ENCODE results near the gene SELPLG.
"Not testable (repeated sequence)": the region's sequence is repeated elsewhere in the genome, so short reads cannot be mapped to it uniquely, and the experiment has no call there.

Gene SELPLG

DNA sequence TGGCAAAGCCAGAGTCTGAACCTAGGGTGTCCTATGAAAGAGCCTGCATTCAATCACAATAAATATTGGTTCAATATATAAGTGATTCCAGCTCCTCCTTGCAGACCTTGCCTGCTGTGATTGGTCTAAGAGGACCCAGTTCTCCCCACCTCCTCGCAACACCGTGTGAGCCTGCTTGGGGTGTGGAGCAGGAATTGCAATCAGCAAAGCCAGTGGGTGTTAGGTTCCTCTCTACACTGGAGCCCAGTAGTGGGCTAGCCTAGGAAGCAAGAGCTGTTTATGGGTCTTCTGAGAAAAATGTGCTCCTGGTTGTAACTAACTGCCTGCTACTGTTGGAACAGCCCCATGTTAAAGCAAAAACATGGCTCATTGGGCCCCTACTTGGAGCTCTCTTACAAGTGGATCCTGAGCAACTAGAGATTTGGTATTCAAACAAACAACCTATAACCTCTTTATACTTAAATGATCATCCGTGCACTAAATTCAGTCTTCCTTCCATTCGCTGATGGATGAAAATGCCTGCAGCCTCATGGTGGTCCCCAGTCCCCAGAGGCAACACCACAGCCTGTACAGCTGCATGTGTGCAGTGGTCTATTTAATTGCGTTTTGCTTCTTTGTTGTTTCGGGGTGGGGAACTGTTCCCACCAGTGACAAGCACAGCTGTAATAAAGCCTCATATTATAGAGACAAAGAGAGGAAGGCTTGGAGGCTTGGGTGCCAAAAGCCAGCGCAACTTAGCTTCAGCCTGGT lies 3.7 kb upstream of the SELPLG start:
- no peak for DNase-seq

DNA sequence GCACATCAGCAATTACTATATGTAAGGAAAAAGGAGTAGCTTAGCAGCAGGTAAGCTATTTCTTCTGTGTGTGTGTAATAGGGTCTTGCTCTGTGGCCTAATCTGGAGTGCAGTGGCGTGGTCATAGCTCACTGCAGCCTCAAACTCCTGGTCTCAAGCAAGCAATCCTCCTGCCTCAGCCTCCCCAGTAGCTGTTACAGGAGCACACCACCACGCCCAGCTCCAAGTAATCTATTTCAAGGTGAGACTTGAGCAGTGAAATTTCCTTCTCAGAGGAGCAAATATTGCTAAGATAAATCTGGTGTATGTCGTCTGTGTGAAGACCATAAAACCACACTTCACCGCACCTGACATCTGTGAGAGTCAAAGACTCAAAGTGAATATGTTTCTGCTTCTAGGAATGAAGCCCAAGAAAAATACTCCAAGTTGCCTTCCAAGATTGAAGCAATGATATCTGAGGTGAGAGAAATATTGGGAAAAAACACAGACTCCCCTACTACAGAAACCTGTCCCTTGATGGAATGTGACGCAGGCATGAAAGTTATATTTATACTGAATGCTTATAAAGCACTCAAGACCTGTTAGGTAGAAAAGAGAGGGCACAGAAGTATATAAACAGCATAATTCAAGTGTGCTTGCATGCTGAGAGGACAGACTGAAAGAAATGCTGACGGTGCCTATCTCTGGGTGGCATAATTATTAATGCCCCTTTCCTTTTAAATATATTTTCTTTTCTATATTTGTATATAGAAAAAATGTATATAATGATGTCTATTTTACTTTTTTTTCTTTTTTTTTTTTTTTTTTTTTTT lies 2.5 kb upstream of the SELPLG start:
- no peak for DNase-seq

DNA sequence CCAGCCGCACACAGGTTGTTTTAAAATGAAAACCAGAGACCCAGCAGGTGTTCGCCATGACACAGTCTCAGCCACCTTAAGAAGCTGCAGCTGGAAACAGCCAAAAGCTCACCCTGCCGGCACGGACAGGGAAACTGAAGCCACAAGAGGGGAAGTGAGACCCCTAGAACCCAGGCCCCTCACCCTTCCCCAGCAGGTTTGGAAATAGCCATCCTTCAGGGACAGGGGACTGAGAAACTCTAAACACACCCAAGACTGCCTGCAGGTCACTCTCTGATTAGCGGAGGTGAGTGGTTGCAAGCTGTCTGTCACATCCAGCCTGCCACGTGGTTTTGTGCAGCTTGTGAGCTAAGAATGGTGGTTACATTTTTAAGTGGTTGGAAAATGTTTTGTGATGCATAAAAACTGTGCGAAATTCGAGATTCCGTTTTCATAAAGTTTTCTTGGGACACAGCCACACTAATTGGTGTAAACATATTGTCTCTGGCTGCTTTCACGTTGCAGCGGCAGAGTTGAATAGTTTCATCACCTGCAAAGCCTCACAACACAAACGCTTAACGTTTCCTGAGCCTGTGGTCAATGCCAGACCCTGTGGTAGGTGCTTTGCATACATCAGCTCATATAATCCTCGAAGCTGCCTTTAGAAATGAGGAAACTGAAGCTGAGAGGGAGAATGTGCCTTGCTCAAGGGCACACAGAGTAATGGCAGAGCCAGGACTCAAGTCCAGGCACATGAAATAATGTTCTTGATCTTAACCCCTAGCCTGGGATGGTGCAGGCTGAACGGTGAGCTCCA lies 1.7 kb upstream of the SELPLG start:
- no peak for DNase-seq

DNA sequence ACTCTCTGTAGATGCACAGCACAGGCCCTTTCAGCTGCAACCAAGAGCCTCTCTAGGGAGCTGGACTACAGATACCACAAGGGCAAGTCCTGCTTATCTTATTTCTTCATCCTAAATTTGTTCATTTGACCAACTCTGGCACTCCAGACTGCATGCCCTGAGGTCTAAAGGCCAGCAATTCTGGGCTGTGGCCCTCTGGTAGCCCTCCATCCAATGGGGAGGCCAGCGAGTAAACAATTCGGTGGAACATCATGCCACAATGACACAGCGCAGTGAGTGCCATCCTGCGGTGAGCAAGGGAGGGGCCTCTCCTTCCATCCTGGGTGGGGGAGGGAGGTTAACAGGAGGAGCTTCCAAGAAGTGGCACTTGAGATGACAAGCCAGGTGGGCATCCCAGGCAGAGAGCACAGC lies 652 bp upstream of the SELPLG start:
- peak; percentile 80 for DNase-seq

DNA sequence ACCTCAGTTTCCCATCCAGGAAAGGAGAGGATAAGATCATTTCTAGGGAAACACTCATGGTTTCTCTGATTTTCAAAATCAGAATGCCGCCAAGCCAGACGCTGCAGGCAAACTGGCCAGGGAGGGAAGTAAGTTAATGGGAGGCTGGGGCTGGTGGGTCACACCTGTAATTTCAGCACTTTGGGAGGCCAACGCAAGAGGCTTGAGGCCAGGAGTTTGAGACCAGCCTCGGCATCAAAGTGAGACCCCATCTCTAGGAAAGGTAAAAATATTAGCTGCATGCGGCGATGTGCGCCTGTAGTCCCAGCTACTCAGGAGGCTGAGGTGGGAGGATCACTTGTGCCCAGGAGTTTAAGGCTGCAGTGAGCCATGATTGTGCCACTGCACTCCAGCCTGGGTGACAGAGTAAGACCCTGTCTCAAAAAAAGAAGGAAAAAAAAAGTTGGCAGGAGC lies 587 bp downstream of the SELPLG start:
- no peak for DNase-seq

DNA sequence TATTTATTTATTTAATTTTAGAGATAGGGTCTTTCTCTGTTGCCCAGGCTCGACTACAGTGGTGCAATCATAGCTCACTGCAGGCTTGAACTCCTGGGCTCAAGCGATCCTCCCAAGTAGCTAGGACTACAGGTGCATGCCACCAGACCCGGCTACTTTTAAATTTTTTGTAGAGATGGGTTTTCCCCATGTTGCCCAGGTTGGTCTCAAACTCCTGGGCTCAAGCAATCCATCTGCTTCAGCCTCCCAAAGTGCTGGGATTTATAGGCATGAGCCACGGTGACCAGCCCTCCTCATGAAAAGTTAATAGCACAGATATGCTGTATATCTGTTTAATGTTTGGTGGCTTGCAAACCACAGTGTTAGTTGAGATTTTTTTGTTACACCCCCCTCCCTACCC lies 2.4 kb downstream of the SELPLG start:
- not testable (repeated sequence) for DNase-seq

- no peak for DNase-seq
These were observed 3.0 kb downstream of the SELPLG start for GRCh38 chr12:108630481-108631207.

GRCh38 chr12:108629824-108630476 lies 3.7 kb downstream of the SELPLG start:
- no peak for DNase-seq

DNA sequence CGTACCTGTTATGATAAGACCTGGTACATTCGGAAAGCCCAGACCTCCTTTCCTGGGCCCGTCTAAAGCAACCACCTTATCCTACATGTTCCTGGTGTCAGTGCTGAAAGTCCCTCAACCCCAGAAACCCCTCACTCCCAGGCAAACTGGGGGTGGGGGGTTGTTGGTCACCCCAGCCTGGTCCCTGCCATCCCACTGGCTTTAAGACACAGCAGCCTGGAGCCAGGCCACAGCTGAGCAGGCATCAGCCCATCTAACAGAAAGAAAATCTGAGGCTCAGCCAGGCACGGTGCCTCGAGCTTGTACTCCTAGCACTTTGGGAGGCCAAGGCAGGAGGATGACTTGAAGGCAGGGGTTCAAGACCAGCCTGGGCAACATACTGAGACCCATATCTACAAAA lies 4.5 kb downstream of the SELPLG start:
- no peak for DNase-seq

- DNase-seq = no peak
These were observed 6.4 kb downstream of the SELPLG start for GRCh38 chr12:108627134-108627920.

DNA sequence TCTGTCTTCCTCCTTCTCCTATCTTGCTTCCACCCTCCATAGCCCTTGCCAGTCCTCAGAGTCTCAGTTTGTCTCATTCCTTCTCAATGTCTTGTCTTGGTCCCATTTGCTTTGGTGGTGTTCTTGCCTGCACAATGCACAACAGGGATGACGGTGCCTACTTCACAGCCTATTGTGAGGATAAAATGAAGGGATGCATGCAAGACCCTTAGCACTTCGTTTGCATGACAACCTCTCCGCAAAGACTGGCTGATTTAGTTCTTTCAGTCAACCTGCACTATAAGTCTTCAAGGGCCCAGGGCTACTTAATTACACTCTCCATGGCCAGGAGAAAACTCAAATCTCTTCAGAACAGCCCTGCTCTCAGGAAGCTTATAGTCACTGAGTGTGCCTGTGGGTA lies 8.5 kb downstream of the SELPLG start:
- no peak for DNase-seq

GRCh38 chr12:108623577-108623976 lies 10.1 kb downstream of the SELPLG start:
- no peak for DNase-seq

DNA sequence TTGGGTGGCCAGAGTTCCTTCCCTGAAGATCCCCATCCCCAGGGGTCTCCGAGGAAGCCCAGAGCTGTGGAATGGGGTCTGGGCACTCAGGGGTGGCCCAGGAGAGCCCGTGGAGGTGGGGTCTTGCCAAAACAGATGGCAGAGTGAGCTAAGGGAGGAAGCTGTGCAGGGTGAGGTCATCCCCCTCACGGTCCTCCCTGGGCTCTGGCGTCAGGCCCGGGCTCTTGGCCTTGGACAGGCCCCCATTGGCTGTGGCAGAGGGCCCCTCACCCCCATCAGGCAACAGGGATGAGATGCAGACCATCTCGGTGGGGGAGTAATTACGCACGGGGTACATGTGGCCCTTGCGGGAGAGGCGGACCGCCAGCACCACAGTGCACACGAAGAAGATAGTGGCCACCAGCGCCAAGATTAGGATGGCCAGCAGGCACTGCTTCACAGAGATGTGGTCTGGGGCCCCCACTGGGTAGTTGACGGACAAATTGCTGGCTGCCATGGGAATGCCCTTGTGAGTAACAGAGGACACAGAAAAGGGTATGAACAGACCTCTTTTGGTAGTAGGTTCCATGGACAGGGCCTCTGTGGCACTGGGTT lies 10.7 kb downstream of the SELPLG start:
- DNase-seq = no peak

GRCh38 chr12:108622421-108622820 lies 11.3 kb downstream of the SELPLG start:
- DNase-seq = no peak

DNA sequence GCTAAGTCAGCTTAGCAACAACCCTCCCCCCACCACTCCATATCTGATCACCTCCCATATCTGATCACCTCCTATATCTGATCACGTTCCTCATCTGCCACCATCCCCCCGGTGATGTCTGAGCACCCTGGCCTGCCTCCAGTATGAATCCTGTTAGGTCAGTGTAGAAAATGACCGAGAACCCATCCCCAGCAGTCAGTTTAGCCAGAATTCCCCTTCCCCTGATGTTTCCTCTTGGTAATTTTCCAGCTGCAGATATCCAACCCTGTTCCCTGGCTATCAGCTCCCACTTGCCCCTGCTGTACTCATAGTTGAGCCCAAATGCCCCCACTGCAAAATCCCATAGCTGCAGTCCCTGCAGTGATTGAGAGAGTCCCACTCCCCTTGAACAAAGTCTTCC lies 12.5 kb downstream of the SELPLG start:
- no peak for DNase-seq

- no peak for DNase-seq
These were observed 13.3 kb downstream of the SELPLG start for GRCh38 chr12:108620236-108620879.

GRCh38 chr12:108619369-108620160 lies 14.1 kb downstream of the SELPLG start:
- DNase-seq = no peak

- DNase-seq = not testable (repeated sequence)
These were observed 14.8 kb downstream of the SELPLG start for GRCh38 chr12:108618953-108619274.

DNA sequence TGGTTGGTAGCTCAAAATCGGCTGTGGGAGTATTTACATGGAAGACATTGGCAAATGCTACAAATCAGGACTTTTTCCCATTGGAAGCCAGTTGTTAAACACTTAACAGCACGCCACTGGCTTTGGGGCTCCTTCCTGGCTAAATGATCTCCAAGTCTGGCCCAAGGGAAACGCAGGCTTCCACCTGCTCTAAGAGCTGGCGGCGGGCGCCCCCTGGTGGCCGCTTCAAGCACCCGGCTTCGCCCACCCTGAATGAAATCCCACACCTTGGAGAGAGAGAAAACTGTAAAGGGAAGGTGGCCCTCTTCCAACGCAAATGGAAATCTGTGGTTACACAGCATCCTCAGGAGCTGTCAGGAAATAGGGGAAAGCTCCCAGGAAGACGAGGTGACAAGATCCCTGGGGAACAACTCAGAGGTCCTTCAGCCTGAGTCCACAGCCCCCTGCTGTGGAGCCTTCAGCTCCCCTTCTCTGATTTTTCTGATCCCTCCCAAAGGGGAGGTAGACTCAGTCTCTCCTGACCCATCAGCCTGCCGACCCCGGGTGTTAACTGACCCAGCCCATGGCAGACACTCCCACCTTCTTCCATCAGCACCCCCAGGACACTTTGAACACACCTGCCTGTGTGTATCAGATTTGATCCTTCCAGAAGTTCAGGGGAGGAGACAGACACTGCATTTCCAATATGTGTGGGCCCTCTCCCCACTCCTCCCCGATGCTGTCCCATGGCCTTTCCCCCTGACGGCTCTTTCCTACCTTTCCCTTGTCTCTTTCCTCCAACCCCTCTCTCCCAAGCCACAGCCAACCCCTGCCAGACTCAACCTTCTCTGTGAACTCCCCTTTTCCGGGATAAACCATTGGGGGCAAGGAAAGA lies 15.4 kb downstream of the SELPLG start:
- peak; percentile 16 for DNase-seq

Measured in NCI-H524 treated with DMSO at 0.1 percent for 48 hours (cell line).